ENCODE results near the gene TCAIM.
A peak's percentile ranks its signal among the peaks of the same experiment; 100 is the strongest.
"Not testable (repeated sequence)": the region's sequence is repeated elsewhere in the genome, so short reads cannot be mapped to it uniquely, and the experiment has no call there.

The TCAIM gene

DNA sequence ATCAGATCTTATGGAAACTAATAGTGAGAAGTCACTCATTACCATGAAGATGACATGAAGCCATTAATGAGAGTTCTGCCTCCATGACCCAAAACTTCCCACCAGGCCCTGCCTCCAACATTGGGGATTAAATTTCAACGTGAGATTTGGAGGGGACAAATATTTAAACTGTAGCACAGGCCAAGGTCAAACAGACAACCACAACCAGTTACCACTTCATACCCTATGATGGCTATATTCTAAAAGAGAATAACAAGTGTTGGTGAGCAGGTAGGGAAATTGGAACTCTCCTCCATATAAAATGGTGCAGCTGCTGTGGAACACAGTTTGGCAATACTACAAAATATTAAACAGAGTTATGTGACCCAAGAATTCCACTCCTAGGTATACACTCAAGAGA, 36.9 kb downstream of the TCAIM start:
- no peak overlapping the region for H3K27ac ChIP-seq
- TF ChIP-seq, protein P1, sequence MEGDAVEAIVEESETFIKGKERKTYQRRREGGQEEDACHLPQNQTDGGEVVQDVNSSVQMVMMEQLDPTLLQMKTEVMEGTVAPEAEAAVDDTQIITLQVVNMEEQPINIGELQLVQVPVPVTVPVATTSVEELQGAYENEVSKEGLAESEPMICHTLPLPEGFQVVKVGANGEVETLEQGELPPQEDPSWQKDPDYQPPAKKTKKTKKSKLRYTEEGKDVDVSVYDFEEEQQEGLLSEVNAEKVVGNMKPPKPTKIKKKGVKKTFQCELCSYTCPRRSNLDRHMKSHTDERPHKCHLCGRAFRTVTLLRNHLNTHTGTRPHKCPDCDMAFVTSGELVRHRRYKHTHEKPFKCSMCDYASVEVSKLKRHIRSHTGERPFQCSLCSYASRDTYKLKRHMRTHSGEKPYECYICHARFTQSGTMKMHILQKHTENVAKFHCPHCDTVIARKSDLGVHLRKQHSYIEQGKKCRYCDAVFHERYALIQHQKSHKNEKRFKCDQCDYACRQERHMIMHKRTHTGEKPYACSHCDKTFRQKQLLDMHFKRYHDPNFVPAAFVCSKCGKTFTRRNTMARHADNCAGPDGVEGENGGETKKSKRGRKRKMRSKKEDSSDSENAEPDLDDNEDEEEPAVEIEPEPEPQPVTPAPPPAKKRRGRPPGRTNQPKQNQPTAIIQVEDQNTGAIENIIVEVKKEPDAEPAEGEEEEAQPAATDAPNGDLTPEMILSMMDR (conservative IDR thresholded peaks at IDR 0.05) = no peak

DNA sequence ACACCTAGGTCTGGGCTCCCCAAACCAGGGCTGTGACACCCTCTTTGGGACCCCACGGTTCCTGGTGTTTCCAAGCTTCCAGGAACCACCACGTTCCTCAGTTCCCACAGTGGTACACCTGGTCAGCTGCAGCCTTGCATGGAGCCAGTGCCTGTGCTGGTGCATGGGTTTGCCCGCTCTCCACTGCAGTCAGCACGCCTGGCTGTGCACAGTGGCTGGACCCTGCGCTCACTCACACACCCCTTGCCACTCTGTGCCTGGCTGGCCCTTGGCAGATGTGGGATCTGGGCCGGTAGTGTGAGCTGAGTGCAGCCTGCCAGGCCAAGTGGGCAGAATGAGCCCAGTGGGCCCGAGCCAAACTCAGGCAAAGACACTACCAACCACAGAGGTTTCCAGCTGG, 48.8 kb downstream of the TCAIM start:
- TF ChIP-seq, protein P1 (conservative IDR thresholded peaks at IDR 0.05) = no peak

DNA sequence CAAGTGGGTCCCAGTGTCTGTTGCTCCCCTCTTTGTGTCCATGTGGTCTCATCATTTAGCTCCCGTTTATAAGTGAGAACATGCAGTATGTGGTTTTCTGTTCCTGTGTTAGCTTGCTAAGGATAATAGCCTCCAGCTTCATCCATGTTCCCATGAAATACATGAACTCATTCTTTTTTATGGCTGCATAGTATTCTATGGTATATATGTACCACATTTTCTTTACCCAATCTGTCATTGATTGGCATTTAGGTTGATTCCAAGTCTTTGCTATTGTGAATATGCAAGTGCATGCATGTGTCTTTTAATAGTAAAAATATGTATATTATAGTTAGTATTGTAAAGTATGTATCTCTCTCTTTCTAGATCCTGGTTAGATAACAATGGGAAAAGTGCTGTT, 53.9 kb downstream of the TCAIM start:
- no peak overlapping the region for H3K27ac ChIP-seq
- TF ChIP-seq, protein P1 (conservative IDR thresholded peaks at IDR 0.05) = no peak

More for the DNA sequence above, 48.8 kb downstream of the TCAIM start:
- no peak overlapping the region for H3K27ac ChIP-seq

DNA sequence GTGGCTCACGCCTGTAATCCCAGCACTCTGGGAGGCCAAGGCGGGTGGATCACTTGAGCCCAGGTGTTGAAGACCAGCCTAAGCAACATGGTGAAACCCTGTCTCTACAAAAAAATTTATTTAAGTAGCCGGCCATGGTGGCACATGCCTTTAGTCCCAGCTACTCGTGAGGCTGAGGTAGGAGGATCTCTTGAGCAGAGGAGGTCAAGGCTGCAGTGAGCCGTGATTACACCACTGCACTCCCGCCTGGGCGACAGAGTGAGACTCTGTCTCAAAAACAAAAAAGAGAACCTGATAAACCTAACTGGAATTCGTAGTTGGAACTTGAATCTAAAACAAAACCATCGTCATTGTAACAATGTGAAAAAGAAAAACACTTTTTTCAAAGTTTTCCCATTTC, 57.1 kb downstream of the TCAIM start:
- TF ChIP-seq, protein P1 (conservative IDR thresholded peaks at IDR 0.05) = no peak
- H3K27ac ChIP-seq = no peak overlapping the region

DNA sequence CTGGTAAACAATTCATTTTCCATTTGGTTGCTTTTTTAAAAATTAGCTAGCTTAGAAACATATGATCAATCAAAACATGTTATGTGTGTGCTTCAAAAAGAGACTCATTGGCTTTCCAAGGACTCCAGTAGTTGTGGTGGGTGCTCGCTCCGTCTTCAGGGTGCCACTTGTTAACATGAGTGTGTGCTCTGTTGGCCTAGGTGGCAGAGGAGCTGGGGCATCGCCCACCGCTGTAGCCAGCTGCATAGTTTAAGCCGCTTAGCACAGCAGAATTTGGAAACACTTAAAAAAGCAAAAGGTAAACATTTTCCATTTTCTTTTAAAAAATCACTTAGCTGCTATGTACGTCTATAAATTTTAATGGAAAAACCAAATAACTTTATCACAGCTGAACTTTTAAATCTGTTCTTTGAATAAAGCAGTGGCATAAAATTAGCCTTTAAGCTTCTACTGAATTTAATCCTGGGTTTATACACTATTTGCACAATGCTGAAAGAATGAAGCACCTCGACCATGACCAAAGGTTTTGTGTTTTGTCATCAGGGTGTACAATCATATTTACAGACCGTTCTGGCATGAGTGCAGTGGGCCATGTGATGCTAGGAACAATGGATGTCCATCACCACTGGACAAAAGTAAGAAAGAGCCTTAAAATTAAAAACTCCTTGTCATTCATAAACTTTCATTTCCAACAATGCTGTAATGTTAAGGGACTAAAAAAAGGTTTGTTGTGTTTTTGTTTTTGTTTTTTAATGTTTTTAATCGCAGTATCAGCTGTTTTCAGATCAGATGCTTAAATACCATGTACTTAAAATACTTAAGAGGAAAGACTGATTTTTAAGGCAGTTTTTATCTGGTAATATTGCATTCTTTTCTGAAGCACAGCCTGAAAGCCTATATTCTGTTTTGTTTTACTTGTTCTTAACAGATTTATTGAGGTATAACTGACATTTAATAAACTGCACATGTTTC, 57.9 kb downstream of the TCAIM start:
- TF ChIP-seq, protein P1 (conservative IDR thresholded peaks at IDR 0.05) = no peak
- peak overlapping the region; percentile 9 for H3K27ac ChIP-seq

DNA sequence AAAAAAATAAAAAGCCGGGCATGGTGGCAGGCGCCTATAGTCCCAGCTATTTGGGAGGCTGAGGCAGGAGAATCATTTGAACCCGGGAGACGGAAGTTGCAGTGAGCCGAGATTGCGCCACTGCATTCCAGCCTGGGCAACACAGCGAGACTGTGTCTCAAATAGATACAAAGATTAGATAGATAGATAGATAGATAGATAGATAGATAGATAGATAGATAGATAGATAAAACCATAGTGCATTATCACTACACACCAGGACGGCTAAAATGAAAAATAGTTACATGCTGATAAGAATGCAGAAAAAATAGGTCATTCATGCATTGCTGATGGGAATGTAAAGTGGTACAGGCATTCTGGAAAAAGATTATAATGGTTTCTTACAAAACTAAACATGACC, 59.7 kb downstream of the TCAIM start:
- H3K27ac ChIP-seq = not testable (repeated sequence)

DNA sequence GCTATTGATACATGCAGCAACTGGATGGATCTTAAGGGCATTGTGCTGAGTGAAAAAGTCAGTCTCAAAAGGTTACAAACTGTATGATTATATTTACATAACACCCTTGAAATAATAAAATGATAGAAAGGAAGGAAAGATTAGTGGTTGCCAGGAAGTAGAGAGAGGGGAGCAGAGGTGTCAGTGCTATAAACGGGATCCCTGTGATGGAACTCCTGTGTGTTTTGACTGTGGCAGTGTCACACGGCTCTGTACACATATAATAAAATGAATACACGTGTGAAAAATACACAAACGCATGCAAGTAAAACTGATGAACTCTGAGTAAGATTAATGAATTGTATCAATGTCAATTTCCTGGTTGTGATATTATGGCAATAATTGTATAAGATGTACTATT, 60.3 kb downstream of the TCAIM start:
- H3K27ac ChIP-seq = no peak overlapping the region
- TF ChIP-seq, protein P1 (conservative IDR thresholded peaks at IDR 0.05) = no peak

DNA sequence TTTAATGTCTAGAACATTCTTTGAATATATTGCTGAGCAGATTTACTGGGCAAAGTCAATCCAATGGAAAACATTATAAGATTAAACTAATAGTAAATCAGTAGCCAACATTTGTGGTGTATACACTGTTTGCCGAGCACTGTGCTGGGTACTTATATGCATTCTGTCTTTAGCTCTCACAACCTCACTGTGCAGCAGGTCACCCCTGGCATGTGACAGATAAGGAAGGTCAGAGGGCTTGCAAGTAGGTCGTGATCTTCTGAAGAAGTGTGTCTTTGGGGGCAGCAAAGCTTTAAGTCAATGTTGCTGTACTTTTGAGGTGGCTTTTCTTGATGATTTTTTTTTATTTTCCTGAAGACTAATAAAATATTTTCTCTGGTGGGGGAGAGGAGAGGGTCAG, 62.2 kb downstream of the TCAIM start:
- TF ChIP-seq, protein P1 (conservative IDR thresholded peaks at IDR 0.05) = no peak
- H3K27ac ChIP-seq = no peak overlapping the region

Data from VCaP (cell line).